NCI-H526 treated with DMSO at 0.1 percent for 48 hours (cell line): ENCODE measurements around the gene MGAT4A.
"Not testable (repeated sequence)": the region's sequence is repeated elsewhere in the genome, so short reads cannot be mapped to it uniquely, and the experiment has no call there.

Experiments used
- DNase-seq: peaks from one replicate; lab custom pipeline; 2025; lab: John Stamatoyannopoulos, UW

MGAT4A gene

DNA sequence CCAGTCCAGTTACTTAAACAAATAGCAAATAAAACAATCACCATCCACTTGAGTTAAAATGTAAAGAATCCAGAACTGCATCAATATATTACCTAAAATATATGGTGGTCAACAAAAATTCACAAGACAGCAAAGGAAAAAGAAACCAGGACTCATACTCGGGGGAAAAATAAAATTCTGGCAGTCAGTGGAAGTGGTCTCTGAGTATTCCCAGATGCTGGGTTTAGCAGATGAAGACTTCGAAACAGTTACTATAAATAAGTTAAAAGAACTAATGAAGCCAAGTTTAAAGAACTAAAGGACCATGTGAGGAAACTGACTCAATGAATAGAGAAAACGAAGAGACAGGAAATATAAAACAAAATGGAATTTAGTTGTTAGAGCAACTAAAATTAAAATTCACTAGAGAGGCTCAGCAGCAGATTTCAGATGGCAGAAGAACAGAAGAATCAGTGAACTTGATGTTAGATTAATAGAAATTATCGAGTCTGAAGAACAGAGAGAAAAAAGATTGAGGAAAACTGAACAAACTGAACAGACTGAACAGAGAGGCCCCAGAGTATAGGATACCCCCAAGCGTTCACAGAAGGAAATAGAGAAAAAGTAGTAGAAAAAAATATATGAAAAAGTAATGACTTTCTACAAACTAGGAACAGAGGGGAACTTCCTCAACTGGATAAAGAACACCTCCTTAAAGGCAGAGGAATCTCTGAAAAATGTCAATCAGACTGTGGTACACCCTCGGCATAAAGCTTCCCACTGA, 27.9 kb downstream of the MGAT4A start:
- no peak for DNase-seq

DNA sequence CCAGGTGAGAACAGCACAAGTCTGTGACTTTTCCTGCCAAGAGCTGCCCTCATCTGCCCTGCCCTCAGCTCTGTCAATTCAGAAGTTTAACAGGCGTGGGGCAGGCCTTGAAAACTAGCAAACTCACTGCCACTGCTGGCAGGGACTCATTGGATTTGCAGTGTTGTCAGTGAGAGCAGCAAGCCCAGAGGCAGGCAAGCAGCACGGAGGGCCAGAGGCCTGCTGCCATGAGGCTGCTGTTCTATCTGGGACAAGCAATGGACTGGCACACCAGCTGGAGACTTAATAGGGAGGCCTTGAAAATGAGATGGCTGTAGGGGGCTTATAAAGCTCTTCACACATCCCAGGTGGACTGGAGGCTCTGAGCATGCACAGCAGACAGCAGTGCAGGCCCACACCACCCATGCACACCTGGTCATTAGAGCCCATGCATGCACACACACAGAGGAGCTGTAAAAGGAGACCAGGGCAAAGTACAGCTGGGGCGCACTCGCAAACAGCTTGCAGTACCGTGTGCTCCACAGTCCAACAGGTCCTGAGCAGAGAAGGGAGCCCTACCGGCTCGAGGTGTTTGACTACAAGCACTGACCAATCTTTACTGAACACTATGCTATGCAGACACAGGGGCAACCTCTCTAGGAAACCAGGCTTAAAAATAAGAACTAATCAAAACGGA, 28.7 kb downstream of the MGAT4A start:
- DNase-seq = peak; percentile 35

DNA sequence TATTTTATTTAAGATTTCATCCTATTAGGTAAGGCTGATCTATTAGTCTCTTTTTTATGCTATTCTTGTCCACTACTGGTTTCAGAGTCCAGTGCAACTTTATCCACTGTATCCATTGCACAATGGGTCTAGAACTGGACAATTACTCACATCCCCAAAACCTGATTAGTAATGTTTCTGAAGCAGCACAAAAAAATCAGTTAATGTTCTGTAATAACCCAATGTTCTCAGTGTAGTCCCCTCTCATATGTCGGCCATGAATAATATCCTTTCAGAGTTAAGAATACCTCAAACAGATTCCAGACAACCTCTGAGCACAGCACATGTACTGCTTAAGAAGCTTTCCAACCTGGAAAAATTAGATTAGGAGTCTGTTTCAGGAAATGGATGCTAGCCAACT, 29.7 kb downstream of the MGAT4A start:
- DNase-seq = no peak

DNA sequence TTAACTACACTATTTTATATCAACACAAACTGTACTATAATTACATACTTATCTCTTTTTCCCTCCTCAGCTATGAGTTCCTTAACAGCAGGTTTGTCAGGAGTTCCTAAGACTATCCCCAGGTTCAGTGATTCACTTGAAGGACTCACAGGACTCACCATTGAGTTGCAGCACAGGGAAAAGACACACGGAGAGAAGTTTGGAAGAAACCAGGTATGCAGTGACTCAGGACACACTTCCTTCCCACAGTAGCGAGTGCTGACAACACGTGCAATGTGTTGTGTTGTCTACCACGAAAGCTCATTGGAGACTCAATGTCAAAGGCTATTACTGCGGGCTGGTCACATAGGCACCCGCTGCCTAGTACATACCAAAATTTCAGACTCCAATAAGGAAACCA, 32.0 kb downstream of the MGAT4A start:
- no peak for DNase-seq

DNA sequence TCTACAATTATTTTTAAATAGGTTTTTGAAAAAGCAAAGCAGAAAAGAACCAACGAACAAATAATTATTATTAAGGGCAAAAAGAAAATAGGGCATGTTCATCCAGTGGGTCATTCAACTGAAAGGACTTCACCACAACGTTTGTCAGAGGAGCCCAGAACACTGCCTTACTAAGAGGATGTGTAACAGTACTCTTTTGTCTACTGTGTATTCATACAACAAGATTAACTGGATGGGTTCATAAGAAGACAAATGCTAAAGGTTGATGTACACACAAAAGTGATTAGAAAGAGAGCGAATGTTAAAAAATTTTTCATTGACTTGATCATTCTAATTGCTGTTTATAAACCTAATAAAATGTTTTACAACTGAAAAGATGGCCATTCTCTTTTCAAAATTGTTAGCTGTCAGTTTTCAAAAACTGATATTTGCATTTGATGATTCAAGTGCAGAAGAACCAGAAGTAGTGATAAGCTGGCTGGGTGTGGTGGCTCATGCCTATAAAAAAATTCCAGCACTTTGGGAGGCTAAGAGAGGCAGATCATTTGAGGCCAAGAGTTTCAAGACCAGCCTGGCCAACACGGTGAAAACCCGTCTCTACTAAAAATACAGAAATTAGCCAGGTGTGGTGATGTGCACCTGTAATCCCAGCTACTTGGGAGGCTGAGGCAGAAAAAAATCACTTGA, 33.1 kb downstream of the MGAT4A start:
- no peak for DNase-seq

DNA sequence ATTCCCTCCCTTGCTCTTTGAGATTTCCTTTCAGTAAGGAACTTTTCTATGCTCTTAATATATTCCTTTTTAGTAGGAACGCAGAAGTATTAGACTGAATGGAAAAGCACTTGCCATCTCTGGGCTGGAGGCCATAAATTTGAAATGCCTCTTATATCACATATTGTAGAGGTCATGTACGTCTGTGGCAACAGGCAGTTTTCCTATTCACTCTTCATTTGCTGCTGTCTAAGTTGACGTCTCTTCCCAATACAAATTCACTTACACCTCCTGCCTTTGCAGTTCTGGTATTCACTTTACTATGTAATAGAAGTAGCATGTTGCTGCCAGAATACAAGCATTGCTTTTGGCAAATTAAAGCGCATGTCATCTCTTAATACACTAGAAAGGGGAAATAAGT, 34.7 kb downstream of the MGAT4A start:
- no peak for DNase-seq

DNA sequence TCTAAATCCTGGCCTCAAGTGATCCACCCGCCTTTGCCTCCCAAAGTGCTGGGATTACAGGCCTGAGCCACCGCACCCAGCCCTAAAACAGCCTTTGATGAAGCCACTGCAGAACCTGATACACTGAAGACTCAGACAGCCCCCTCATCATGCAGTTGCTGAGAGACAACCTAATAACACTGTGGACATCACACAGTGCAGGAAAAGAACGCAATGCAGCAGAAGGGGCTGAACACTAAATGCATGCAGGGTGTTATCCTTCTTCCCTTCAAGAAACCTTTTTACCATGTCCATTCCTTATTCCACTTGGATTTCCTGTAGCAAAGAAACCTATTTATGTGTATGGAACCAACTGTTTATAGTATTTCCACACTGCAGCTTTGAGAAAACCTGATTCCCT, 35.7 kb downstream of the MGAT4A start:
- no peak for DNase-seq

DNA sequence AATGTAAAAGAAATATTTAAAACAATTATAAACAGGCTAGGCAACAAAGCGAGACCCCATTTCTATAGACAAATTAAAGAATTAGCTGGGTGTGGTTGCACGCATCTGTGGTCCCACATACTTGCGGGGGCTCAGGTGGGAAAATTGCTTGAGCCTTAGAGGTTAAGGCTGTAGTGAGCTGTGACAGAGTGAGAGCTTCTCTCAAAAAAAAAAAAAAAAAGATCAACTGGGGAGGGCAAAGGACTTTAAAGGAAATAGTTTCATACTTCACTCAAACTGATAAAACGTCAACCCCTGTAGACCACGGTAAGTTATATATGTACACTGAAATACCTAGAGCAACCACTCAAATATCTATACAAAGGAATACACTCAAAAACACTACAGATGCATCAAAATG, 37.5 kb downstream of the MGAT4A start:
- no peak for DNase-seq

DNA sequence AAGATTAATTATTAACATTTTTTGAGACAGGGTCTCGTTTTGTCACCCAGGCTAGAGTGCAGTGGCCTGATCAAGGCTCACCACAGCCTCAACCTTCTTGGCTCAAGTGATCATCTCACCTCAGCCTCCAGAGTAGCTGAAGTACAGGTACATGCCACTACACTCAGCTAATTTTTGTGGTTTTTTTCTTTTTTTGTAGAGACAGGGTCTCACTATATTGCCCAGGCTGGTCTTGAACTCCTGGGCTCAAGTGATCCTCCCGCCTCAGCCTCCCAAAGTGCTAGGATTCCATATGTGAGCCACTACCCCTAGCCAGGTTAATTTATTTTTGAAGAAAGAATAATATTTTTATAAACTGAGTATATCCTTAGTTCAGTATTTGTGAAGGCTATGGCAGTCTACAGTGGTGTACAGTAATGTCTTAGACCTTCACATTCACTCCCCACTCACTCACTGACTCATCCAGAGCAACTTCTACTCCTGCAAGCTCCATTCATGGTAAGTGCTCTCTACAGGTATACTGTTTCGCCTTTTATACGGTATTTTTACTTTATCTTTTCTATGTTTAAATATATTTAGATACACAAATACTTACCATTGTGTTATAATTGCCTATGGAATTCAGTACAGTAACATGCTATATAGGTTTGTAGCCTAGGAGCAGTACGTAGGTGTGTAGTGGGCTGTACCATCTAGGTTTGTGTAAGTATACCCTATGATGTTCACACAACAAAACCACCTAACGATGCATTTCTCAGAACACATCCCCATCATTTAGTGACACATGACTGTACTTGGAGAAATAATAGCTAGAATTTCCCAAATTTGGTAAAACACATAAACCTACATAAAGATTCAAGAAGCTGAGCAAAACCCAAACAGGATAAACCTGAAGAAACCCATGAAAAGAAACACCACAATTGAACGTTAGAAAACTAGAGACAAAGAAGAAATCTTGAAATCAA, 38.6 kb downstream of the MGAT4A start:
- DNase-seq = no peak

DNA sequence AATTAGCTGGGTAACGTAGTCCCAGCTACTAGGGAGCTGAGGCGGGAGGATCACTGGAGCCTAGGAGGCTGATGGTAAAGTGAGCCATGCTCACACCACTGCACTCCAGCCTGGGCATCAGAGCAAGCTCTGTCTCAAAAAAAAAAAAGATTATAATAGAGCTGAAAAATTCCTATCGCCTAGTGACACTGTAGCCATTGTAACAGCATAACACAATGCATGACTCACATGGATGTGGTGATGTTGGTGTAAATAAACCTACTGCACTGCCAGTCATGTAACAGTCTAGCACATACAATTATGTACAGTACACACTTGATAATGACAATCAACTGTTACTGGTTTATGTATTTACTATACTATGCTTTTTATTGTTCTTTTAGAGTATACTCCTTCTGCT, 39.6 kb downstream of the MGAT4A start:
- DNase-seq = no peak

DNA sequence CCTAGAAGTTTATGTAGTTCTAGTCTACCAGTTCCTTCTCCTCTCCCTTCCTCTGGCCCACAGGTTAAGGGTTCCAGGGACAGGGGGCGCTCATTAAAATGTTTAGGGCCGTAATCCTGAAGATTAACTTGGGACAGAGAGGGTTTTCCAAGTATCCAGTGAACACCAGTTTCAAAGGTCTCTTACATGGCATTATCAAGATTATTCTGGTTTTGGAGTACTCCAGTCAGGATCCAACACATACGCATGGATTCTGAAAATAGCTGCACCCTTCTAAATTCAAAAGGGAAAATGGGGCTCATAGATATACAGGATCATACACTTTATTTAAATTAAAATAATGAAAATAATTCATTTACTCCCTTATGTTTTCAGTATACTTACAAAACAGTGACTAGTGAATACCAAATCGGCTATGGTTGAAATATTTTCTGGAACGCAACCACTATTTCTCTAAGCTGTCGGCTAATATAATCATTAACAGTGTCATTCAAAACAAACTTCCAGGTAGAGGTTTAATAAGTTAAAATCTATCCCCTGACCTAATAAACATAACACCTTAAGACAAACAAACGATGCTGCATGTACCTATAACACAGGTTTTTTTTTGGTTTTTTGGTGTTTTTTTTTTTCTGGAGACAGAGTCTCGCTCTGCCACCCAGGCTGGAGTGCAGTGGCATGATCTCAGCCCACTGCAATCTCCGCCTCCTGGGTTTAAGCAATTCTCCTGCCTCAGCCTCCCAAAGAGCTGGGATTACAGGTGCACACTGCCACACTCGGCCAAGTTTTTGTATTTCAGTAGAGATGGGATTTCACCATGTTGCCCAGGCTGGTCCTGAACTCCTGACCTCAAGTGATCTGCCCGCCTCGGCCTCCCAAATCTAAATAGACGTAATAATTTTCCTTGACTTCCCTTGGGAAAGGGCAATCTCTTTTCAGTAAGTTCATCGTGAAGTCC, 44.7 kb downstream of the MGAT4A start:
- no peak for DNase-seq

DNA sequence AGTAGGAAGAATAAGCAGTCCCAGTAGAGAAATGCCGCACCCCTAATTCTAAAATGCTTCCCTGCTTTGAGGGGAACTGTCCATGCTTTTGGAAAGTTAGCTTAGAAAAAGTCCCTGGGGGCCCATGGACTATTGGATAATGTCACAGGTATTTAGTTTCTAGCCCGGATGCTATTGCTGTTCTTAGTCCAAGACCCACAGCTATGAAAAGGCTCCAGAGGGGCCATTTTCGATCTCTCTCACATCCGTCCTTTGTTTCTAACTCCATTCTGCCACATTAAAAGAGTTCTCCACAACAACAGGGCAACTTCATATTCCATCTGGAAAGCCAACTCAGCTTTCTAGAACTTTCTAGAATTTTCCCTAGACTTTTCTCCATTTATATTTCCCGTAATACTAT, 47.2 kb downstream of the MGAT4A start:
- no peak for DNase-seq

DNA sequence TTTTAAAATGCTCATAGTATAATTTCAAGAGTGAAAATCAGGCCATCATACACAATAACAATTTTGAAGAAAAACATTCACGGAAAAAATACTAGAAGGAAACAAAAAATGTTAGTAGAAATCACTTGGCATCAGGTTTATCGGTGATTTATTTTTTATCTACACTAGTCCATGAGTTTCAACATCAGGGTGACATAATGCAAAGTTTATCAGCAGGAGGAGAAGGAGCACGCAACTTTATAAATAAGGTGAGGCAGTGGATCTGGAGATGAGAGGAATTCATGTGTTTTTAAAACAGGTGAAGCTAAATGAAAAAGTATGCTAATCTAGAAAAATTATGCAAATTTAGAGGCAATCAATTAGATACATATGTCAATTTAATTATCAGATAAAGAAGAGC, 54.2 kb downstream of the MGAT4A start:
- no peak for DNase-seq

DNA sequence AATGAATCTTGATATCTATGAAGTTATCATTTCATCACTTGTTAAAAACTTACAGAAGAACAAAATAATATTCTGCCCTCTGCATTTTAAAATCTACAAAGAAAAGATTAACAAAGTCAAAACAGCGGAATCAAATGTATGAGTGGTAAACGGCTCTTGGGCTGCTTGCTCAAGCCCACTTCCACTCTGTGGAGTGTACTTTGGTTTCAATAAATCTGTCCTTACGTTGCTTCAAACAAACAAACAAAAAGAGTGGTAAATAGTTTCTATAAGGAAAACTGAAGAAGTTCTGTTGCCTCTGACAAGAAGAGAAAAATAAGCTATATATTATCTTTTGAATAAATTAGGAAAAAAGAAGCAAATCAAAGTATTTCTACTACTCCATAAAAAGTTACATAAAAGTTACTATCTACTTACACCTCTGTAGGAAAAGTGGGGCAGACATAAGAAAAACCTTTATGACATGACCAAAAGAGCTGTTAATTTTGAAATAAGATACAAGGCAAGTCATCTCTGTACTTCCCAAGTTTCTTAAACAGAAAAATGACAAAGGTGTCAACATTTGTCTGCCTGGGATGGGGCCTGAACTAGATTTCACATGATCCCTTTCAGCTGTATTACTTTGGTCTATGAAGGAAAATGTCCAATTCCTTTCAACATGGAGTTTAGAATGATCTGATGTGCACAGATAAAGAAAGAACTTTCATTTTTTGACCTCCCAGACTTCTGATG, 56.5 kb downstream of the MGAT4A start:
- no peak for DNase-seq

DNA sequence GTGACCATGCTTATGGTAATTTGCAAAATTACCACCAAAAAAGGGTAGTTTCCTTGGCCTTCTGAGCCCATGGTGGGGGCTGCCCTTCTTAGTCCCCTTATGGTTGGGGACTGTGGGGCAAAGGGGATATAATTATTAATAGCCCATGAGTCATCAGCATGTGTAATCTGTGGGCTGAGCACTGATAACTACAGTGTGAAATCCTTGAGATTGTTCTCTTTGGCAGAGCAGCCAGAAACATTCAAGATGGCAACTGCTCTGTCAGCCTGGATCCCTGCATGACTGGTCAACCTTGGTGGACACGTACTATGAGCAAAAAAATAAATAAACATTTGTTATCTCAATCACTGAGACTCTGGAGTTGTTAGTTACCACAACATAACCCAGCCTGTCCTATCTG, 61.3 kb downstream of the MGAT4A start:
- no peak for DNase-seq

DNA sequence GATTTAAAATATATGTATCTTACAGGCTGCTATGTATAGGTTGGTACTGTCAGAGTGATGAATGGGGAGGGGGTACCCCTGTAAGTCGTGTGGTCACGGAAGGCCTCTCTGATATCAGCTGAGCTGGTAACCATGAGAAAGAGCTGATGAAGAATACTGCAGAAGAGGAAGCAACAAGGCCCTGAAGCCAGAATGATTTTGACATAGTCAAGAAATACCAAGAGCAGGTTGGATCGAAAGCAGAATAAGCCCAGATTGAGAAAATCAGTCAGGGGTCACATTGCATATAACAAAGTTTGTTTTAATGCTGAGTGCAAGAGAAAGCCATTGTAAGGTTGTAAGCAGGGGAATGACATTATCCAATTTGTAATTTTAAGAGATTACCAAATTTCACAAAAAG, 65.3 kb downstream of the MGAT4A start:
- no peak for DNase-seq

DNA sequence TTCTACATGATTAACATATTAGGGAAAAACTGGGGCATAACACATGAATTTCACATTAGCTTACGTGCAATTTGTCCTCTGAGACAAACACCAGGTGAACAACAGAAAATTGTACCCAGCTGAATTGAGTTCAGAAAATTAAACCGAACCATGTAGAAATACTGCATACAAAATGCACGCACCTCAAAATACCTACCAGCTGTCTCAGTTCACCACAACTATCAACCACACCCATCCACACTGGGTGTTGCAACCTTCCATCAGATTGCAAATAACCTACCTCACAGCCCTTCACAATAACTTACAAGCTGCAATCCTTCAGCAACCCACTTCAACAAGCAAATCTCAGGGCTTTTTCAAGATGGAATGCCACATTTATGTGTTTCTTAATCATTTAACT, 66.6 kb downstream of the MGAT4A start:
- DNase-seq = no peak

DNA sequence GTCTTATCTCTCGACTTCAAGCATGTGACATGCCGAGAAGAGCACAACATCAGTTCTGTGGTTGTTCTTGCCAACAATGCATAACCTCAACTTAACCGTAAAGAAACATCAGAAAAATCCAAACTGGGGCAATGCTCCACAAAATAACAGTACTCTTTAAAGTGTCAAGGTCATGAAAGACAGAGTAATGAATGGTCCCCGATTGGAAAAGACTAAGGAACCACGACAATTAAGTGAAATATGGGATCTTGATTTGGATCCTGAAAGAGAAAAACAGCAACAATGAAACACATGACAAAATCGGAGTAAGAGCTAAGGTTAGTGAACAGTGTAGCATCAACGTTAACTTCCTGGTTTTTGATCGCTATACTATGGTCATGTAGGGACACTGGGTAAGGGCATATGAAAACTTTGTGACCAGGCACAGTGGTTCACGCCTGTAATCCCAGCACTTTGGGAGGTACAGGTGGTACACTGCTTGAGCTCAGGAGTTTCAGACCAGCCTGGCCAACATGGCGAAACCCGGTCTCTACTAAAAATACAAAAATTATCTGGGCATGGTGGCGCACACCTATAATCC, 67.3 kb downstream of the MGAT4A start:
- DNase-seq = no peak

DNA sequence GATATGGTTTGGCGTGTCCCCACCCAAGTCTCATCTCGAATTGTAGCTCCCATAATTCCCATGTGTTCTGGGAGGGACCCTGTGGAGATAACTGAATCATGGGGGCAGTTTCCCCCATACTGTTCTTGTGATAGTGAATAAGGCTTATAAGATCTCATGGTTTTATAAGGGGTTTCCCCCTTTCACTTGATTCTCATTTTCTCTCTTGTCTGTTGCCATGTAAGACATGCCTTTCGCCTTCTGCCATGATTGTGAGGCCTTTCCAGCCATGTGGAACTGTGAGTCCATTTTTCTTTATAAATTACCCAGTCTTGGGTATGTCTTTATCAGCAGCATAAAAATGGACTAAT, 71.5 kb downstream of the MGAT4A start:
- DNase-seq = not testable (repeated sequence)
